CD4-positive, alpha-beta memory T cell (primary cell): Measurements from ENCODE around the gene ZNF534. TPM values are rescaled to one million over a fixed set of nuclear protein-coding genes. Genes with fewer than 3 reads are reported as not detected.
"Not testable (repeated sequence)": the region's sequence is repeated elsewhere in the genome, so short reads cannot be mapped to it uniquely, and the experiment has no call there.

Experiments
- CTCF ChIA-PET: fragments of 350-600 bp; sonication (Branson Sonifier 250); formaldehyde crosslinking; loops from one replicate; lab custom pipeline; 2021; ENCODE audit warnings: inconsistent platforms; ENCODE audit not compliant: partially characterized antibody; lab: Charles Lee
- POLR2A ChIA-PET: fragments of 350-600 bp; sonication (Branson Sonifier 250); formaldehyde crosslinking; loops from one replicate; lab custom pipeline; 2021; ENCODE audit not compliant: partially characterized antibody; lab: Charles Lee
- DNase-seq, 5 donors: peaks; one replicate each; pipeline versions ENCODE4 v3.0.0 to v3.0.0-alpha.2; 2020 to 2022; ENCODE audit warnings: mixed read lengths in 1 of 5
- H3K27ac ChIP-seq: one replicate; pipeline ENCODE4 v1.7.0; 2013; ENCODE audit warnings: low read depth, low read length
- H3K27me3 ChIP-seq: 2 replicates; pipeline ENCODE4 v1.7.0; 2013; ENCODE audit warnings: mild to moderate bottlenecking, low read length, moderate library complexity; ENCODE audit not compliant: insufficient read depth
- H3K36me3 ChIP-seq: 2 replicates; pipeline ENCODE4 v1.7.0; 2013; ENCODE audit warnings: mild to moderate bottlenecking, low read length, moderate library complexity; ENCODE audit not compliant: insufficient read depth
- H3K4me1 ChIP-seq: 2 replicates; pipeline ENCODE4 v1.7.0; 2013; ENCODE audit warnings: mild to moderate bottlenecking, low read length, moderate library complexity; ENCODE audit not compliant: insufficient read depth
- H3K4me3 ChIP-seq, 2 donors: one replicate each; pipeline ENCODE4 v1.7.0; 2013; ENCODE audit warnings: low read length in 2 of 2, mild to moderate bottlenecking in 1 of 2
- H3K9me3 ChIP-seq, 2 donors: one replicate each; pipeline ENCODE4 v1.7.0; 2013; ENCODE audit warnings: low read length in 2 of 2, control low read depth in 1 of 2; ENCODE audit not compliant: control insufficient read depth in 1 of 2
- H3K27ac Mint-ChIP-seq, 7 donors: one replicate each; pipeline ENCODE4 v1.8.0; 2020 to 2021; ENCODE audit warnings: mixed read lengths in 7 of 7, mild to moderate bottlenecking in 6 of 7, inconsistent platforms in 3 of 7, moderate library complexity in 3 of 7
- H3K27me3 Mint-ChIP-seq, 2 donors: one replicate each; pipeline ENCODE4 v1.8.0; 2020 to 2021; ENCODE audit warnings: mixed read lengths in 2 of 2
- H3K36me3 Mint-ChIP-seq, 2 donors: one replicate each; pipeline ENCODE4 v1.8.0; 2020 to 2021; ENCODE audit warnings: mixed read lengths in 2 of 2, inconsistent platforms in 1 of 2, mild to moderate bottlenecking in 1 of 2
- H3K4me1 Mint-ChIP-seq, 4 donors: one replicate each; pipeline ENCODE4 v1.8.0; 2020 to 2021; ENCODE audit warnings: mixed read lengths in 4 of 4, mild to moderate bottlenecking in 1 of 4
- H3K4me3 Mint-ChIP-seq, 8 donors: one replicate each; pipeline ENCODE4 v1.8.0; 2020 to 2021; ENCODE audit warnings: mixed read lengths in 8 of 8, mild to moderate bottlenecking in 7 of 8, moderate library complexity in 6 of 8, inconsistent platforms in 3 of 8
- H3K9me3 Mint-ChIP-seq, 8 donors: one replicate each; pipeline ENCODE4 v1.8.0; 2020 to 2021; ENCODE audit warnings: mixed read lengths in 8 of 8, mild to moderate bottlenecking in 5 of 8, inconsistent platforms in 3 of 8, moderate library complexity in 1 of 8
- intact Hi-C: fragments of 100-400 bp; cut with micrococcal nuclease; formaldehyde crosslinking; loops from one replicate; pipeline ENCODE4 v1.15.1; 2023
- polyA plus RNA-seq, 2 donors: library from polyadenylated mRNA; unstranded; fragments of 300-500 nt; fragmentation: Illumina TruSeq; gene quantifications; one replicate each; pipeline ENCODE4 v1.2.3, GENCODE V29; 2021
- total RNA-seq, 2 experiments: library from RNA; stranded (reverse); gene quantifications; one replicate each; pipeline ENCODE4 v1.2.3, GENCODE V29; 2021

The ZNF534 gene
- total and polyA plus RNA-seq, 4 experiments from 2014 or later, result 0.15 TPM; not detected in 3

- H3K4me1 ChIP-seq, H3K4me1 Mint-ChIP-seq, H3K36me3 ChIP-seq, H3K4me3 ChIP-seq, H3K27me3 ChIP-seq, CTCF ChIA-PET, intact Hi-C loops, H3K27ac ChIP-seq, H3K27me3 Mint-ChIP-seq, H3K4me3 Mint-ChIP-seq, POLR2A ChIA-PET, H3K9me3 ChIP-seq, DNase-seq: not testable (repeated sequence)
- Mint-ChIP-seq H3K27ac (peak overlapping the region in 1 of 7 donors; percentile 57), H3K36me3 (peaks cover 42 to 56% of the 10 kb centered on the region in 2 donors), H3K9me3 (peaks cover 2 to 86% (median 67%) of the 10 kb centered on the region in 8 donors)
These were observed 71.5 kb downstream of the ZNF534 start for GRCh38 chr19:52500474-52500873.

DNA sequence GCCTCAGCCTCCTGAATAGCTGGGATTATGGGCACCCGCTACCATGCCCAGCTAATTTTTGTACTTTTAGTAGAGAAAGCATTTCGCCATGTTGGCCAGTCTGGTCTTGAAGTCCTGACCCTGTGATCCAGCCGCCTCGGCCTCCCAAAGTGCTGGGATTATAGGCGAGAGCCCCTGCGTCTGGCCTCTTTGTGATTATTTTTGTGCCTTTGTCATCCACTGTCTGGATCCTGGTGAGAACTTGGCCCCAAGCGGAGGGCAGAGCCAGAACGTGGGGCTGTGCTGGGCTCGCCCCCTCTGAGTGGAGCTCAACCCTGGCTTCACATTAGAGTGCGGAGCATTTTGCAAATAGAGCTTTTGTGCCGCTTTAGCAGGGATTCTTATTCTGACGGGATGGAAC is 72.0 kb downstream of the ZNF534 start:
- H3K27ac Mint-ChIP-seq, H3K4me3 Mint-ChIP-seq, intact Hi-C loops, H3K27me3 ChIP-seq, H3K27ac ChIP-seq, POLR2A ChIA-PET, H3K4me3 ChIP-seq, H3K9me3 ChIP-seq, H3K4me1 Mint-ChIP-seq, H3K4me1 ChIP-seq, H3K36me3 ChIP-seq, DNase-seq, CTCF ChIA-PET, H3K27me3 Mint-ChIP-seq: not testable (repeated sequence)
- Mint-ChIP-seq H3K36me3 (peaks cover 46 to 57% of the 10 kb centered on the region in 2 donors), H3K9me3 (peaks cover 2 to 85% (median 67%) of the 10 kb centered on the region in 8 donors)

Other genes starting within 250 kb of the ZNF534 start
- gene PPP2R1A, start 239.1 kb upstream of the ZNF534 start, total RNA-seq, result 100 to 1,000 TPM; 166 to 175 TPM
- gene PPP2R1A, start 239.1 kb upstream of the ZNF534 start, polyA plus RNA-seq, result 100 to 1,000 TPM; 179 to 185 TPM
- 10 to 100 TPM; 53.6 to 54.1 TPM for gene ZNF766, start 159.6 kb upstream of the ZNF534 start, total RNA-seq
- gene ZNF766, start 159.6 kb upstream of the ZNF534 start, polyA plus RNA-seq, result 10 to 100 TPM; 57.7 to 61.7 TPM
- 10 to 100 TPM; 26.7 to 26.9 TPM for gene ZNF480, start 132.0 kb upstream of the ZNF534 start, total RNA-seq
- 10 to 100 TPM; 12.4 to 29.5 TPM for gene ZNF480, start 132.0 kb upstream of the ZNF534 start, polyA plus RNA-seq
- 1 to 10 TPM; 4.8 to 6.0 TPM for gene ZNF610, start 92.9 kb upstream of the ZNF534 start, total RNA-seq
- 1 to 10 TPM; 1.1 to 1.2 TPM for gene ZNF610, start 92.9 kb upstream of the ZNF534 start, polyA plus RNA-seq
- gene ZNF880, start 59.2 kb upstream of the ZNF534 start, total RNA-seq, result 10 to 100 TPM; 31.2 to 33.5 TPM
- 10 to 100 TPM; 29.2 to 29.9 TPM for gene ZNF880, start 59.2 kb upstream of the ZNF534 start, polyA plus RNA-seq
- gene ZNF528, start 31.3 kb upstream of the ZNF534 start, total RNA-seq, result 10 to 100 TPM; 44.6 to 49.9 TPM
- 1 to 10 TPM; 7.2 to 8.6 TPM for gene ZNF528, start 31.3 kb upstream of the ZNF534 start, polyA plus RNA-seq
- gene ZNF578, start 24.4 kb downstream of the ZNF534 start, total RNA-seq, result 1 to 10 TPM; 3.6 to 4.9 TPM
- 1 to 10 TPM; 1.9 to 2.8 TPM for gene ZNF578, start 24.4 kb downstream of the ZNF534 start, polyA plus RNA-seq
- gene ZNF808, start 98.5 kb downstream of the ZNF534 start, total RNA-seq, result 10 to 100 TPM; 61.7 to 65.2 TPM
- gene ZNF808, start 98.5 kb downstream of the ZNF534 start, polyA plus RNA-seq, result 10 to 100 TPM in 1 of 2 donors, 1 to 10 TPM in 1; 2.0 to 10.8 TPM
- gene ZNF701, start 141.1 kb downstream of the ZNF534 start, total RNA-seq, result 10 to 100 TPM; 51.1 to 51.7 TPM
- 10 to 100 TPM; 10.7 to 21.0 TPM for gene ZNF701, start 141.1 kb downstream of the ZNF534 start, polyA plus RNA-seq
- gene ZNF83, start 209.2 kb downstream of the ZNF534 start, total RNA-seq, result 100 to 1,000 TPM; 128 to 130 TPM
- gene ZNF83, start 209.2 kb downstream of the ZNF534 start, polyA plus RNA-seq, result 10 to 100 TPM; 10.7 to 25.6 TPM